Measurements from ENCODE around the gene TNNI3K.

DNA sequence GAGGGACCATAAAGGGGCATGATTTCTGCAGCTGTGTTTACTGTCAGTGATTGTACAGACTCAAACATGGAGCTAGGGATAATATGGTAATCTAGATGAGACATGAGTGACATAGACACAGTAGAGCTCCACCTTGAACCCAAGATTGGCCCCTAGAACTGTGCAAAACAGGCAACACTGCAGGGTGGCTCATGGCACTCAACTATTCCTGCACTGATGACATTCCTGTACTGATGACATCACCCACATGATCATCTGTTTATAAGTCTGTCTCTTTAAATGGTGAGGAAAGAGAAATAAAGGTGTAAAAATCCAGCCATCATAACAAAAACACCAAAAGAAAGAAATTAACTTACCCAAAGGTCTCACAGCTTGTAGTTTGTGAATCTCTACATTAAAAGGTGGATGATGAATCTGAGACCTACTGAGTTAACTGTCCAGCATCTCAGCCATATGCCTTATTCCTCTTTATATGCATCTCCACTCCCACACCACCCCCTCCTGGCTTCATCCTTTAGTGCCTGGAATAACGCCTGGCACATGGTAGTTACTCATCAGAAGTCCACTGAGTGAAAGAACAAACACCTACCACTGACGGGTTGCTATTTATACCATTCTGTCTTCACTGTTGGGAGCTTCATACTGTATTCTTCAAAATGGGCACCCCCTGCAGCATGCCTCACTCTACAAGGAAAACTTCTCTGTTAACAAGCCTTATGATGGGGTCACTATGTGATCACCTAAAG lies 277.2 kb downstream of the TNNI3K start, which contains the start of gene LRRC53:
- TF ChIP-seq, protein P1, sequence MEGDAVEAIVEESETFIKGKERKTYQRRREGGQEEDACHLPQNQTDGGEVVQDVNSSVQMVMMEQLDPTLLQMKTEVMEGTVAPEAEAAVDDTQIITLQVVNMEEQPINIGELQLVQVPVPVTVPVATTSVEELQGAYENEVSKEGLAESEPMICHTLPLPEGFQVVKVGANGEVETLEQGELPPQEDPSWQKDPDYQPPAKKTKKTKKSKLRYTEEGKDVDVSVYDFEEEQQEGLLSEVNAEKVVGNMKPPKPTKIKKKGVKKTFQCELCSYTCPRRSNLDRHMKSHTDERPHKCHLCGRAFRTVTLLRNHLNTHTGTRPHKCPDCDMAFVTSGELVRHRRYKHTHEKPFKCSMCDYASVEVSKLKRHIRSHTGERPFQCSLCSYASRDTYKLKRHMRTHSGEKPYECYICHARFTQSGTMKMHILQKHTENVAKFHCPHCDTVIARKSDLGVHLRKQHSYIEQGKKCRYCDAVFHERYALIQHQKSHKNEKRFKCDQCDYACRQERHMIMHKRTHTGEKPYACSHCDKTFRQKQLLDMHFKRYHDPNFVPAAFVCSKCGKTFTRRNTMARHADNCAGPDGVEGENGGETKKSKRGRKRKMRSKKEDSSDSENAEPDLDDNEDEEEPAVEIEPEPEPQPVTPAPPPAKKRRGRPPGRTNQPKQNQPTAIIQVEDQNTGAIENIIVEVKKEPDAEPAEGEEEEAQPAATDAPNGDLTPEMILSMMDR (optimal IDR thresholded peaks at IDR 0.05 in 1 of 3, IDR thresholded peaks at IDR 0.05 in 1 of 3, conservative IDR thresholded peaks at IDR 0.05 in 1 of 3; ENCODE audit: extremely low read depth in 1 of 3, insufficient read depth in 2 of 3, low read length in 3 of 3): no peak
- TF ChIP-seq EZH2 (IDR thresholded peaks at IDR 0.05; ENCODE audit: low read length): no peak
